ENCODE results near the gene MPPED1. TPM values are rescaled to one million over a fixed set of nuclear protein-coding genes. Genes with fewer than 3 reads are reported as not detected.

The MPPED1 gene
- total RNA-seq, 1 experiment from 2014 or later = not detected

DNA sequence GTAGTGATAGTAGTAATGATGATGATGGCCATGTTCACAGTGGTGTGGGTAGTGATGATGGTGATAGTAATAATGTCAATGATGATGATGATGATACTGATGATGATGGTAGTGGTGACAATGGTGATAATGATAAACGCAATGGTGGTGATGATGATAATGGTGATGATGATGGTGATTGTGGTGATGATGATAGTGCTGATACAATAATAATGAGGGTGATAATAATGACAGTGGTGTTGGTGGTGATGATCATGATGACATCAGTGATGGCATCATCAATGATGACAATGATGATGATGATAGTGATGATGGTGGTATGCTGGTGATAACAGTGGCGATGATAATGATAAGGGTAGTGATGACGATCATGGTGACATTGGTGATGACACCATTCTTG, 92.3 kb downstream of the MPPED1 start:
- CTCF ChIA-PET = no interaction called here
- Mint-ChIP-seq H3K27ac (ENCODE audit: low read depth, unreplicated experiment) (no peak overlapping the region), H3K9me3 (ENCODE audit: unreplicated experiment) (no peaks in the 10 kb centered on the region), H3K4me3 (ENCODE audit: unreplicated experiment) (no peak overlapping the region), H3K36me3 (ENCODE audit: insufficient read depth, unreplicated experiment) (no peaks in the 10 kb centered on the region), H3K4me1 (ENCODE audit: insufficient read depth, unreplicated experiment) (no peaks in the 10 kb centered on the region), H3K27me3 (ENCODE audit: insufficient read depth, unreplicated experiment) (no peaks in the 10 kb centered on the region)
- TF ChIP-seq, protein P1, sequence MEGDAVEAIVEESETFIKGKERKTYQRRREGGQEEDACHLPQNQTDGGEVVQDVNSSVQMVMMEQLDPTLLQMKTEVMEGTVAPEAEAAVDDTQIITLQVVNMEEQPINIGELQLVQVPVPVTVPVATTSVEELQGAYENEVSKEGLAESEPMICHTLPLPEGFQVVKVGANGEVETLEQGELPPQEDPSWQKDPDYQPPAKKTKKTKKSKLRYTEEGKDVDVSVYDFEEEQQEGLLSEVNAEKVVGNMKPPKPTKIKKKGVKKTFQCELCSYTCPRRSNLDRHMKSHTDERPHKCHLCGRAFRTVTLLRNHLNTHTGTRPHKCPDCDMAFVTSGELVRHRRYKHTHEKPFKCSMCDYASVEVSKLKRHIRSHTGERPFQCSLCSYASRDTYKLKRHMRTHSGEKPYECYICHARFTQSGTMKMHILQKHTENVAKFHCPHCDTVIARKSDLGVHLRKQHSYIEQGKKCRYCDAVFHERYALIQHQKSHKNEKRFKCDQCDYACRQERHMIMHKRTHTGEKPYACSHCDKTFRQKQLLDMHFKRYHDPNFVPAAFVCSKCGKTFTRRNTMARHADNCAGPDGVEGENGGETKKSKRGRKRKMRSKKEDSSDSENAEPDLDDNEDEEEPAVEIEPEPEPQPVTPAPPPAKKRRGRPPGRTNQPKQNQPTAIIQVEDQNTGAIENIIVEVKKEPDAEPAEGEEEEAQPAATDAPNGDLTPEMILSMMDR (IDR thresholded peaks at IDR 0.05; ENCODE audit: unreplicated experiment) = no peak
- POLR2A ChIA-PET = no interaction called here
- no TSS peak for BruUV-seq (replicated peaks)
- intact Hi-C loops (cut with micrococcal nuclease) = no loop called here
- no peak for DNase-seq (ENCODE audit: unreplicated experiment)

DNA sequence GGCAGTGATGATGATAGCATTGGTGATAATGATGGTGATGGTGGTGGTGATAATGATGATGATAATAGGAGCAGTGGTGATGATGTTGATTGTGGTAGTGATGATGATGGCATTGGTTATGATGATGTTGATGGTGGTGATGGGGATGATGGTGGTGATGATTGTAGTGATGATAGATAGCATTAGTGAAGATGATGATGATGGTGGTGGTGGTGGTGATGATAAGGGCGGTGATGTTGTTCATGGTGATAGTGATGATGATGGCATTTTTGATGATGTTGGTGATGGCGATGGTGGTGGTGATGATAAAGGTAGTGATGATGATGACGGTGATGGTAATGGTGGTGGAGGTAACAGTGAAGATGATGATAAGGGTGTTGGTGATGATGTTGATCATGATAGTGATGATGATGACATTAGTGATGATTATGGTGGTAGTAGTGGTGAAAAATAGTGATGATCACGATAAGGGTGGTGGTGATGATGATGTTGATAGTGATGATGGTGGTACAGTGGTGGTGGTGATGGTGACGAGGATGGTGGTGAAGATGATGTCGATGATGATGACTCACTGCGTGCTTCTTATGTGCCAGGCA, 93.0 kb downstream of the MPPED1 start:
- BruUV-seq (replicated peaks) = no TSS peak
- DNase-seq (ENCODE audit: unreplicated experiment) = no peak
- no peaks in the 10 kb centered on the region for H3K4me1 Mint-ChIP-seq (ENCODE audit: insufficient read depth, unreplicated experiment)
- intact Hi-C loops (cut with micrococcal nuclease) = no loop called here
- ChIA-PET CTCF (no interaction called here), POLR2A (no interaction called here)
- H3K27me3 Mint-ChIP-seq (ENCODE audit: insufficient read depth, unreplicated experiment) = no peaks in the 10 kb centered on the region
- no peak overlapping the region for H3K4me3 Mint-ChIP-seq (ENCODE audit: unreplicated experiment)
- H3K36me3 Mint-ChIP-seq (ENCODE audit: insufficient read depth, unreplicated experiment) = no peaks in the 10 kb centered on the region
- H3K27ac Mint-ChIP-seq (ENCODE audit: low read depth, unreplicated experiment) = no peak overlapping the region
- H3K9me3 Mint-ChIP-seq (ENCODE audit: unreplicated experiment) = no peaks in the 10 kb centered on the region
- TF ChIP-seq, protein P1 (IDR thresholded peaks at IDR 0.05; ENCODE audit: unreplicated experiment) = no peak

DNA sequence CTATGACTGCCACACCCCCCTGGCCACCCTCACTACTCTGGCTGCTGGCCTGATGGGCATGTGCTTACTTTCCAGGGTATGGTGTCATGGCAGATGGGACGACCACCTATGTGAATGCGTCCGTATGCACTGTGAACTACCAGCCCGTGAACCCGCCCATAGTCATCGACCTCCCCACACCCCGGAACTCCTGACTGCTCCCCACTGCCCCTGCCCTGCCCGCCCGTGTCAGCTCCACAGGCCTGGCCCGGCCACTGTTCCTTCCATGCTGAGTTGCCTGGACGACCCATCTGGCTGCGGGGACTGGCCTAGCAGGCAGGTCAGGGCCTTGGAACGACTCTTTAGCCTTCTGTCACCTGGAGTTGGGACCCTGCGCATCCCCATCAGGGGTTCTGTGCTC, 93.6 kb downstream of the MPPED1 start:
- Mint-ChIP-seq H3K9me3 (ENCODE audit: unreplicated experiment) (no peaks in the 10 kb centered on the region), H3K27ac (ENCODE audit: low read depth, unreplicated experiment) (no peak overlapping the region), H3K36me3 (ENCODE audit: insufficient read depth, unreplicated experiment) (no peaks in the 10 kb centered on the region), H3K27me3 (ENCODE audit: insufficient read depth, unreplicated experiment) (no peaks in the 10 kb centered on the region), H3K4me1 (ENCODE audit: insufficient read depth, unreplicated experiment) (no peaks in the 10 kb centered on the region), H3K4me3 (ENCODE audit: unreplicated experiment) (no peak overlapping the region)
- CTCF ChIA-PET = no interaction called here
- TF ChIP-seq, protein P1 (IDR thresholded peaks at IDR 0.05; ENCODE audit: unreplicated experiment) = no peak
- POLR2A ChIA-PET = no interaction called here
- BruUV-seq (replicated peaks) = no TSS peak
- intact Hi-C loops (cut with micrococcal nuclease) = no loop called here
- DNase-seq (ENCODE audit: unreplicated experiment) = no peak

DNA sequence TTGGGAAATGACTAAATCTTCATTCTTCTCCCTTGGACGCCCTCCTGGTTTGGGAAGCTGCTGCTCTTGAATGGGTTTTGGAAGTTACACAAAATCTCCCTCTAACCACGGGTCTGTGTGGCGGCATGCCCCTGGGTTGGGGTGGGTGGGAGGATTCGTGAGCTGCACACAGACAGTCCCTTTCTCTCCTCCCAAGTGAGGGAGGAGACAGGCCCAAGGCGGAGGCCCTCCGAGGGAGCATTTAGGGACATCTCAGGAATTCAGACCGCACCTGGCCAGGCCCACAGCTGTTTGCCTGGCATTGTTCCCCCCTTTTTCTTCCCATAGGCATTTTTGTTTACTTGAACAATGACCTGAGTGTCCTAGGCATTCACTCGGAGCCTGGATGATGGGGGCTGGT, 94.1 kb downstream of the MPPED1 start:
- POLR2A ChIA-PET = no interaction called here
- CTCF ChIA-PET = no interaction called here
- intact Hi-C loops (cut with micrococcal nuclease) = no loop called here
- Mint-ChIP-seq H3K27ac (ENCODE audit: low read depth, unreplicated experiment) (no peak overlapping the region), H3K9me3 (ENCODE audit: unreplicated experiment) (no peaks in the 10 kb centered on the region), H3K27me3 (ENCODE audit: insufficient read depth, unreplicated experiment) (no peaks in the 10 kb centered on the region), H3K4me1 (ENCODE audit: insufficient read depth, unreplicated experiment) (no peaks in the 10 kb centered on the region), H3K36me3 (ENCODE audit: insufficient read depth, unreplicated experiment) (no peaks in the 10 kb centered on the region), H3K4me3 (ENCODE audit: unreplicated experiment) (no peak overlapping the region)
- no peak for DNase-seq (ENCODE audit: unreplicated experiment)
- no TSS peak for BruUV-seq (replicated peaks)
- TF ChIP-seq, protein P1 (IDR thresholded peaks at IDR 0.05; ENCODE audit: unreplicated experiment) = no peak

Data from MCF 10A (cell line).